Sciatic nerve (tissue), 2 donors: Measurements from ENCODE around the gene DDX5. TPM values are rescaled to one million over a fixed set of nuclear protein-coding genes. Genes with fewer than 3 reads are reported as not detected.

ENCODE experiments used
- ATAC-seq: fragments of 200-7000 bp; cut with Tn5 transposase; one replicate; pipeline ENCODE4 v1.9.1; 2020; ENCODE audit warnings: mild to moderate bottlenecking, moderate library complexity
- DNase-seq: peaks from one replicate; pipeline ENCODE4 v3.0.0-alpha.2; 2020; ENCODE audit warnings: low spot score
- intact Hi-C: fragments of 100-400 bp; cut with DNase I; formaldehyde crosslinking; loops from one replicate; pipeline ENCODE4 v1.14.2; 2022
- total RNA-seq: library from RNA; stranded (reverse); fragmentation: NEBNext Ultra II Directional; extraction: Animal tissue kit (Norgen Biotek cat#: 25700); gene quantifications from one replicate; pipeline ENCODE4 v1.2.1, GENCODE V29; 2021
- donor health status: DM: no; HTN: no; CAD: no.
- donor health status: DM: no; HTN: no; CAD: no.

Gene DDX5
- 667 TPM for total RNA-seq

DNA sequence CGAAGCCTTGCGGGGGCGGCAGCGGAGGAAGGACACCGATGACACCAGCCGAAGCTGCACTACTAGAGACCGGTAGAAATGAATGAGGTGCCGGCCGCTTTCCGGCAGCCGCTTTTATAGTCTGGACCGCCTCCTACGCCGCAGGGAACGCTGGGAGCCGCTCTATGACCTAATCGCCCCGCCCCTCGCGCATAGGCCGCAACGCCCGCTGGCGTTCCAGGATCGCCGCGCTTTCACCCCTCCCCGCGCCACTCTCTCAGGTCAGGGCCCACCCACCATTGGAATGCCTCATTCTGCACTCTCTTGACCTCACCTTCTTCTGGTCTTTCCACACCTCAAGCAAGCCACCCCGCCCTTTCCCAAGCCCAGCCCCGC is at the start of gene DDX5:
Gene DDX5, minus strand, starts transcription at position 89 of the 375 bp plus-strand sequence. CDS start 170 bp downstream, outside the sequence.
- ATAC-seq (peak; percentile 92), DNase-seq (peak; percentile 99)
- intact Hi-C loops: no loop called here

GRCh38 chr17:64555281-64555680 is 49.2 kb upstream of the DDX5 start:
- intact Hi-C loops: no loop called here
- ATAC-seq (no peak), DNase-seq (no peak)

GRCh38 chr17:64554028-64554637 is 48.0 kb upstream of the DDX5 start:
- ATAC-seq: no peak

DNA sequence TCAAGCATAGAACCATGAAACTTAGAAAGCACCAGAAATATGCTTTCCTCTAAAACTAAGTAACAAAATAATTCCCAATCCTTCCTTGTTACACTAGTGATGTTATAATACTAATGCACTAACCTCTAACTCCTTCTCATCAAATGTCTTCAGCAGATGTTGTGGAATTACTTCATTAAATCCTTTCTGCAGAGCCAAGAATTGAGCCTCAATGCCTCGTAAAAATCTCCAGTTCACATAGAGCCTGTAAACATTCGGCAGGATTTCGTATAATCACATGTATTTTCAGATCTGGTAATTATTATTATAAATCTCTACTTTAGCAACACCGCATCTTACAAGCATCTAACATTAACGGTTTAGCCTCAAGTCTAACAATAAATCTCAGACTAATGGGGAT is 45.4 kb upstream of the DDX5 start:
- DNase-seq: no peak
- intact Hi-C loops: no loop called here
- ATAC-seq: no peak

More at GRCh38 chr17:64554028-64554637, 48.0 kb upstream of the DDX5 start:
- DNase-seq: no peak
- intact Hi-C loops: no loop called here

DNA sequence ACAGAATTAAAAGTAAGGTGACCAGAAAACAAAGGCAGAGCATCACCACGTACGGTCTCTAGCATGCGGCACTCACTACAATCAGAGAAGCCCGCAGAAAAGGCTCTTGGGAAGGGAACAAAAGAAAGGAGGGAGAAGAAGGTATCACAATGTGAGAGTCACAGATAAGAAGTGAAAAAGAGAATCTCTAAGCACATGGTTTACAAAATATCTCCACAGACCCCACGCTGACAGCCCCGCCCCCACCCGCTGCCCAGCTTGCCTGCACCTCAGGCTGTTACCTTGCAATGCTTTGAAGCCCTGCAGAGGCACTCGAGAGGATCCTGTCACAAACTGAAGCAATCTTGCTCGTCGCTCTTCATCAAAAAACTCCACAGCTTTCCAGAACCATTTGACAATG is 41.2 kb upstream of the DDX5 start:
- intact Hi-C loops: no loop called here
- DNase-seq (no peak), ATAC-seq (no peak)

- ATAC-seq (no peak), DNase-seq (no peak)
- intact Hi-C loops: no loop called here
These were observed 40.6 kb upstream of the DDX5 start for GRCh38 chr17:64546716-64547115.

- no peak for DNase-seq
- intact Hi-C loops: no loop called here
- no peak for ATAC-seq
These were observed 38.7 kb upstream of the DDX5 start for GRCh38 chr17:64544742-64545141.

GRCh38 chr17:64540118-64540776 is 34.2 kb upstream of the DDX5 start:
- intact Hi-C loops: no loop called here
- ATAC-seq: no peak
- DNase-seq: no peak

- DNase-seq: no peak
These were observed 32.5 kb upstream of the DDX5 start for GRCh38 chr17:64538508-64539130.

GRCh38 chr17:64537488-64537887 is 31.4 kb upstream of the DDX5 start:
- no peak for DNase-seq
- no peak for ATAC-seq
- intact Hi-C loops: no loop called here

More at GRCh38 chr17:64538508-64539130, 32.5 kb upstream of the DDX5 start:
- intact Hi-C loops: no loop called here
- ATAC-seq: no peak

GRCh38 chr17:64536913-64537312 is 30.8 kb upstream of the DDX5 start:
- no peak for ATAC-seq
- intact Hi-C loops: no loop called here
- DNase-seq: no peak

- no peak for DNase-seq
- intact Hi-C loops: no loop called here
- no peak for ATAC-seq
These were observed 29.3 kb upstream of the DDX5 start for GRCh38 chr17:64535357-64535756.

DNA sequence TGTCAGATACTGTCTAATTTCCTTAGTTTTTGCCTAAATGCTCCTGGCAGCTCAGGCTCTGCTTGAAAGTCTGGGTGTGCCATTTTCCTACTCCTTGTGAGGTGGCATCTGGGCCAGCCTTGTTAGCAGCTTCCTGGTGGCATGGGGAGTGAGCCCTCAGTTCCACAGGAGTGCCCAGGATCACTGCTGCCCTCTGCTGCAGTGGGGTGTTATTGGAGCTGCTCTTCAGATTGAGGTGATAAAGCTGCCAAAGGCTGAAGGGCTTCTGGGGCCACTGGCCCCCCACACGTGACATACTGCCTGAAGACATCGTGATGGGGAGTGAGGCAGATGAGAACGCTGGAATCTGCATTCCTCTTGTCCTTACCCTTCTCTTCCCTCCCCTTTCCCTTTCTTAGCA is 28.1 kb upstream of the DDX5 start:
- no peak for DNase-seq
- no peak for ATAC-seq
- intact Hi-C loops: no loop called here

GRCh38 chr17:64533784-64534183 is 27.7 kb upstream of the DDX5 start:
- ATAC-seq (no peak), DNase-seq (no peak)
- intact Hi-C loops: no loop called here

- intact Hi-C loops: no loop called here
- ATAC-seq: no peak
These were observed 26.3 kb upstream of the DDX5 start for GRCh38 chr17:64532409-64532808.

DNA sequence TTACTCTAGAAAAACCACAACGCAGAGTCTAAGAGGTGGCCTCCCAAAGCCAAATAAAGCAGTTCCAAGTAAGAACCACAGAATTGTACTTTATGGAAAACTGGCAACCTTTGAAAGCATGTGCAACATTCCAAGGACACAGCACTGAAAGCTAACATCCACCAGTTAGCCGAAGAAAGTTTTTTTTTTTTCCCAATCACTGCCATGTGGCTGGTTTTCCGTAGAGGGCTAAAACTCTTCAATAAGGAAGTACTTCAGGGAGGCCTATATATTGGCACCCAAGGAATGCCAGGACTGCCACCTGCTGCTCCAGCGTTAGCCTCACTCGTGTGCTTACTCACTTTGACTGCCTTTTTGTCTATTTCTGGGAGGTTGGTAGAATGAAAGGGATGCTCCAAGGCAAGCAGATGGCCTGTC is 25.9 kb upstream of the DDX5 start:
- peak; percentile 81 for ATAC-seq
- DNase-seq: no peak
- intact Hi-C loops: no loop called here

More at GRCh38 chr17:64532409-64532808, 26.3 kb upstream of the DDX5 start:
- DNase-seq: no peak

DNA sequence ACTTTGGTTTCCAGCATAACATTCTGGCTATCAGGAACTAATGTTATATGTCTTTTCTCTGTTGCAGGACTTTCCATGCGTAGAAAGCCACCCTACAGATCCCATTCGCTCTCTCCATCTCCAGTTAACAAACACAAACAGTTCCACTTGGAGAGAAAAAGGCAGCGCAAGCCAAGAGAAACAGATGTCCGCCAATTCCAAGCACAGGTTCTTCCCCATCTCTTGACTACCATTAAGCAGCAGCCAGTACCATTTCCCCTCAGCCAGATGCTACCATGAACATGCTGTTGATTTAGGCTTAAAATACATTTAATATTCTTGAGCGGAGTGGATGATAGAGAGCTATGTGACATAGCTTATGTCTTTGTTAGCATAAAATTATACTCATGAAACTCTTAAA is 23.1 kb upstream of the DDX5 start:
- intact Hi-C loops: no loop called here
- ATAC-seq (no peak), DNase-seq (no peak)

- intact Hi-C loops: no loop called here
- ATAC-seq (no peak), DNase-seq (no peak)
These were observed 21.8 kb upstream of the DDX5 start for GRCh38 chr17:64527914-64528313.

GRCh38 chr17:64520359-64520758 is 14.3 kb upstream of the DDX5 start:
- ATAC-seq (no peak), DNase-seq (no peak)
- intact Hi-C loops: no loop called here

DNA sequence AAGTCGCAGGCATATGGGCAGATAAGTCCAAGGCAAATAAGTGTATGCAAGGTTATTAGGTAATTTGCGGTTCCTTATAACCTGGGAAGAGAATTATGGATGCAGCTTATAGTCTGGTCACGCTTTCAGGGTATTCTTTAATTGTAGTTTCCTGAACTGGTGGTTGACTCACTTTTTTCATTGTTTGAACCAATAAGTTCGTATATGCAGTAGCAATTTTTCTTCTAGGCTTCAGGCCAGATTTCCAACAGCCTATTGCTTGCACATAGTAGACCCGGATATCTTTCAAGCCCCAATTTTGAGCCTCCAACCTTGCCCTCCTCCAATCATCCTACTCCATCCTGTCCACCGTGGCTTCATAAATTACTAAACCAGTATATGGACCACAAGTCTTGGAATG is 13.5 kb upstream of the DDX5 start:
- ATAC-seq (no peak), DNase-seq (no peak)
- intact Hi-C loops: no loop called here

- ATAC-seq (no peak), DNase-seq (no peak)
- intact Hi-C loops: no loop called here
These were observed 9.7 kb upstream of the DDX5 start for GRCh38 chr17:64515829-64516228.
